OCI-LY3 (cell line): ENCODE data around the gene ZNF785.
A peak's percentile ranks its signal among the peaks of the same experiment; 100 is the strongest.

Experiments used
- EZH2phosphoT487 ChIP-seq: fragments of 200-600 bp; shearing (Covaris generic); IDR thresholded peaks from 2 replicates; pipeline ENCODE4 v1.6.1; 2018; ENCODE audit warnings: antibody characterized with exemption, mixed run types, low read depth
- TF ChIP-seq, protein P1 (sequence below): fragments of 200-600, 300-600 bp; sonication (generic); IDR thresholded peaks from 2 replicates; pipeline ENCODE4 v1.5.1; 2014; ENCODE audit warnings: antibody characterized with exemption, low read length, low read depth

DNA sequence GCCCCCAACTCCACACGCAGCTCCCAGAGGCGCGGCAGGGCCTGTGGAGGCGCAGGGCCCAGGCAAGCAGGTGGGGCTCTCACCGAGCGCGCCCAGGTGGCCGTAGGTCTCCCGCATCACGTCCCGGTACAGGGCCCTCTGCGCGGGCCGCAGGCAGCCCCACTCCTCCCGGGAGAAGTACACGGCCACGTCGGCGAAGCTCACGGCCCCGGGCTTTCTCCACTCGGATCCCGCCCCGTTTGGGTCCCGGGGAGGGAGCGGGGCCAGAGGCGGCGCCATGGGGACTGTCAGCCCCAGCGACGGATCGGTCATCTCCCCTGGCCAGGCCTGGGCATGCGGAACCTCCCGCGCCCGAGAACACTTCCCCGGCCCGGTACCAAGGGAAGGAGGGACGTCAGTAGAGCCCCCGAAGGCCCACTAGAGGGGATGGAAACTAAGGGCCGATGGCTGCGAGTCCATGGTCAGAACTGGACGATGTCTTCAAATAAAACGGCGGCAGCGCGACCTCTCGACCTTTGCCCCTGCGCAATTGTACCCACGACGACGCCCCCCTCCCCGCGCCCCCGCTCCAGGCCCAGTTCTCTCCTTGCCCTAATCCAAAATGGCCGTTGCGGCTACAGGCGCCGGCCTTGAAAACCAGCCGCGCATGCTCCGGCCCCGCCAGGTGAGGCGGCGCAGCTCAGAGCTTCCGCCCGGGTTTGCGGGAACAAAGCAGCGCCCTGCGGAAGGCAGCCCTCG, 51.0 kb downstream of the ZNF785 start, which contains the start of gene ZNF747:
- TF ChIP-seq, protein P1, sequence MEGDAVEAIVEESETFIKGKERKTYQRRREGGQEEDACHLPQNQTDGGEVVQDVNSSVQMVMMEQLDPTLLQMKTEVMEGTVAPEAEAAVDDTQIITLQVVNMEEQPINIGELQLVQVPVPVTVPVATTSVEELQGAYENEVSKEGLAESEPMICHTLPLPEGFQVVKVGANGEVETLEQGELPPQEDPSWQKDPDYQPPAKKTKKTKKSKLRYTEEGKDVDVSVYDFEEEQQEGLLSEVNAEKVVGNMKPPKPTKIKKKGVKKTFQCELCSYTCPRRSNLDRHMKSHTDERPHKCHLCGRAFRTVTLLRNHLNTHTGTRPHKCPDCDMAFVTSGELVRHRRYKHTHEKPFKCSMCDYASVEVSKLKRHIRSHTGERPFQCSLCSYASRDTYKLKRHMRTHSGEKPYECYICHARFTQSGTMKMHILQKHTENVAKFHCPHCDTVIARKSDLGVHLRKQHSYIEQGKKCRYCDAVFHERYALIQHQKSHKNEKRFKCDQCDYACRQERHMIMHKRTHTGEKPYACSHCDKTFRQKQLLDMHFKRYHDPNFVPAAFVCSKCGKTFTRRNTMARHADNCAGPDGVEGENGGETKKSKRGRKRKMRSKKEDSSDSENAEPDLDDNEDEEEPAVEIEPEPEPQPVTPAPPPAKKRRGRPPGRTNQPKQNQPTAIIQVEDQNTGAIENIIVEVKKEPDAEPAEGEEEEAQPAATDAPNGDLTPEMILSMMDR = 0 out of 2 replicates have a peak, but pooled peaks have one; percentile 4
- no peak for TF ChIP-seq EZH2phosphoT487
